Measurements from ENCODE around the gene SLC27A1. TPM values are rescaled to one million over a fixed set of nuclear protein-coding genes. Genes with fewer than 3 reads are reported as not detected.

The SLC27A1 gene
- total RNA-seq, 2 donors from 2014 or later, result 11.8 to 16.9 TPM

DNA sequence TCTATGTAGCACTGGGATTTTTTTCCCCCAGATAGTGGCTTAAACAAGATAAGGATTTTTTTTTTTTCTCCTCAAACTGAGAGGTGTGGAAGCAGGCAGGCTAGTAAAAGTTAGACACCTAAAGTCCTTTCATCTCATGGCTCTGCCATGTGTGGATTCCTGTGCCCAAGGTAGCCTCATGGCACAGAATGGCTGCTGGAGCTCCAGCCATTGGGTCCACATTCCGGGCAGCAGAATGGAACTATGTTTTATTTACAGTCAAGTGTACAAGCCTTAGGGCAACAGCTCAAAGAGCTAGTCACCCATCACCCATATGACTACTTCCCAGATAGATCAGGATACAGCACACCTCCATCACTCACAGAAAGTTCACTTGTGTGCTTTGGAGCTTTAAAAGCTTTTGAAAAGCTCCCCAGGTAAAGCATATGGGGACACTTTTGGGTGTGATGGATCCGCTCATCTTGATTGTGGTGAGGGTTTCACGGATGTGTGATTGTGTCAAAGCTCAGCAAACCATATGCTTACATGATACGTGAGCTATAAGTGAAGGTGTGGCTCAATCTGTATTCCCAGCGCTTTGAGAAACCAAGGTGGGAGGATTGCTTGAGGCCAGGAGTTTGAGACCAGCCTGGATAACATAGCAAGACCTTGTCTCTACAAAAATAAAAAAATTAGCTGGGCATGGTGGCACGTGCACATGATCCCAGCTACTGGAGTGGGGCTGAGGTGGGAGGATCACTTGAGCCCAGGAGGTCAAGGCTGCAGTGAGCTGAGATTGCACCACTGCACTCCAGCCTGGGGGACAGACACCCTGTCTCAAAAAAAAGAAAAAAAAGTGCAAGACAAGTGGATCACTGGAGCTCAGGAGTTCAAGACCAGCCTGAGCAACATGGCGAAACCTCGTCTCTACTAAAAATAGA lies 59.2 kb downstream of the SLC27A1 start:
- H3K27me3 ChIP-seq (ENCODE audit: control insufficient read depth, insufficient read depth, low read length, poor library complexity, severe bottlenecking), result no peaks in the 10 kb centered on the region
- H3K9me3 ChIP-seq (ENCODE audit: control insufficient read depth, low read length), result no peaks in the 10 kb centered on the region
- no peaks in the 10 kb centered on the region for H3K36me3 ChIP-seq (ENCODE audit: control insufficient read depth, insufficient read depth, low read length)
- H3K27ac ChIP-seq (ENCODE audit: low read depth, low read length), result no peak overlapping the region
- Mint-ChIP-seq H3K36me3 (ENCODE audit: low read depth) (no peaks in the 10 kb centered on the region), H3K4me1 (no peaks in the 10 kb centered on the region), H3K27me3 (ENCODE audit: insufficient read depth) (no peaks in the 10 kb centered on the region), H3K27ac (no peak overlapping the region), H3K4me3 (no peak overlapping the region), H3K9me3 (peaks cover 10% of the 10 kb centered on the region)
- no peak overlapping the region for H3K9ac ChIP-seq (ENCODE audit: extremely low read depth, low read length, poor library complexity, severe bottlenecking)
- 95 to 96% methylated on average over 7 to 8 of the region's 8 CpGs for WGBS, 2 experiments (ENCODE audit: insufficient coverage in 1 of 2, insufficient read length in 1 of 2)
- no peaks in the 10 kb centered on the region for H3K4me1 ChIP-seq (ENCODE audit: control insufficient read depth, insufficient read depth, low read length)
- H3K4me3 ChIP-seq (ENCODE audit: low read length), result no peak overlapping the region
- TF ChIP-seq, protein P1, sequence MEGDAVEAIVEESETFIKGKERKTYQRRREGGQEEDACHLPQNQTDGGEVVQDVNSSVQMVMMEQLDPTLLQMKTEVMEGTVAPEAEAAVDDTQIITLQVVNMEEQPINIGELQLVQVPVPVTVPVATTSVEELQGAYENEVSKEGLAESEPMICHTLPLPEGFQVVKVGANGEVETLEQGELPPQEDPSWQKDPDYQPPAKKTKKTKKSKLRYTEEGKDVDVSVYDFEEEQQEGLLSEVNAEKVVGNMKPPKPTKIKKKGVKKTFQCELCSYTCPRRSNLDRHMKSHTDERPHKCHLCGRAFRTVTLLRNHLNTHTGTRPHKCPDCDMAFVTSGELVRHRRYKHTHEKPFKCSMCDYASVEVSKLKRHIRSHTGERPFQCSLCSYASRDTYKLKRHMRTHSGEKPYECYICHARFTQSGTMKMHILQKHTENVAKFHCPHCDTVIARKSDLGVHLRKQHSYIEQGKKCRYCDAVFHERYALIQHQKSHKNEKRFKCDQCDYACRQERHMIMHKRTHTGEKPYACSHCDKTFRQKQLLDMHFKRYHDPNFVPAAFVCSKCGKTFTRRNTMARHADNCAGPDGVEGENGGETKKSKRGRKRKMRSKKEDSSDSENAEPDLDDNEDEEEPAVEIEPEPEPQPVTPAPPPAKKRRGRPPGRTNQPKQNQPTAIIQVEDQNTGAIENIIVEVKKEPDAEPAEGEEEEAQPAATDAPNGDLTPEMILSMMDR (conservative IDR thresholded peaks at IDR 0.05), result no peak
- DNase-seq, result no peak

DNA sequence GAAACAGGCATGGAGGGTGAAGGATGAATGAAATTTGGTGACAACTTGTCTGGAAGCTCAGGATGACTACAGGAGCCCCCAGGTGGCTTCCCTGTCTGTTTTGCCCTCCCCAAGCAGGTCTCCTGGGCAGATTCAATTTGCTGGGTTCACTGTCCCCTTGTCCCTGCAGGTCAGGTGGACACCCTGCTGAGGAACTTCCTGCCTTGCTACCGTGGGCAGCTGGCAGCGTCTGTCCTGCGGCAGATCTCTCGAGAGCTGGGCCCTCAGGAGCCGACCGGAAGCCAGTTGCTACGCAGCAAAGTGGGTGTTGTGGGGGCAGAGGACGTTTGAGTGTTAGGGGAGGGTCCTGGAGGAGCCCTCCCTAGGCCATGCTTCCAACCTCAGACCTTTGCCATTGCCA lies 60.3 kb downstream of the SLC27A1 start:
- H3K9ac ChIP-seq (ENCODE audit: extremely low read depth, low read length, poor library complexity, severe bottlenecking), result no peak overlapping the region
- H3K9me3 Mint-ChIP-seq, result peaks cover 9% of the 10 kb centered on the region
- H3K27ac Mint-ChIP-seq, result no peak overlapping the region
- H3K27me3 Mint-ChIP-seq (ENCODE audit: insufficient read depth), result no peaks in the 10 kb centered on the region
- H3K27ac ChIP-seq (ENCODE audit: low read depth, low read length), result no peak overlapping the region
- TF ChIP-seq, protein P1 (conservative IDR thresholded peaks at IDR 0.05), result no peak
- H3K27me3 ChIP-seq (ENCODE audit: control insufficient read depth, insufficient read depth, low read length, poor library complexity, severe bottlenecking), result no peaks in the 10 kb centered on the region
- H3K4me3 ChIP-seq (ENCODE audit: low read length), result no peak overlapping the region
- H3K9me3 ChIP-seq (ENCODE audit: control insufficient read depth, low read length), result no peaks in the 10 kb centered on the region
- H3K4me3 Mint-ChIP-seq, result no peak overlapping the region
- WGBS, 2 experiments (ENCODE audit: insufficient coverage in 1 of 2, insufficient read length in 1 of 2), result 39% methylated on average over 8 of the region's 8 CpGs; no CpG with 5 or more reads in 1 of the 2 experiments
- no peaks in the 10 kb centered on the region for H3K4me1 Mint-ChIP-seq
- no peaks in the 10 kb centered on the region for H3K4me1 ChIP-seq (ENCODE audit: control insufficient read depth, insufficient read depth, low read length)
- peak; percentile 86 for DNase-seq
- no peaks in the 10 kb centered on the region for H3K36me3 Mint-ChIP-seq (ENCODE audit: low read depth)
- no peaks in the 10 kb centered on the region for H3K36me3 ChIP-seq (ENCODE audit: control insufficient read depth, insufficient read depth, low read length)

DNA sequence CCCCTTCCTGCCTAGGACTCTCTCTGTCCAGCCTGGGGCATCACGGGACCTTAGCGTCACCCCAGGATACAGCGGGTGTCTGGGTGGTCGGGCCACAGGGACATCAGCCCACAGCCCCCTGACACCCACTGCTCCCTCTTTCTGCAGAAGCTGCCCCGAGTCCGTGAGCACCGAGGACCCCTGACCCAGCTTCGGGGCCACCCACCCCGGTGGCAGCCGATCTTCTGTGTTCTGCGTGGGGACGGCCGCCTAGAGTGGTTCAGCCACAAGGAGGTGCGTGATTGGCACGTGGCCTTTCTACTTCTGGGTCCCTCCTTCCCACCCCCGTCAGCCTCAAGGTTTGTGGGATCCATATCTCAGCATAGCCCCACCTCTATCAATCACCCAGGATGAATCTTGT lies 61.8 kb downstream of the SLC27A1 start:
- no peak overlapping the region for H3K27ac ChIP-seq (ENCODE audit: low read depth, low read length)
- TF ChIP-seq, protein P1 (conservative IDR thresholded peaks at IDR 0.05), result no peak
- H3K9me3 Mint-ChIP-seq, result peaks cover 9% of the 10 kb centered on the region
- no peak overlapping the region for H3K4me3 Mint-ChIP-seq
- no peak for DNase-seq
- no peaks in the 10 kb centered on the region for H3K9me3 ChIP-seq (ENCODE audit: control insufficient read depth, low read length)
- no peak overlapping the region for H3K9ac ChIP-seq (ENCODE audit: extremely low read depth, low read length, poor library complexity, severe bottlenecking)
- WGBS, 2 experiments (ENCODE audit: insufficient coverage in 1 of 2, insufficient read length in 1 of 2), result 95 to 96% methylated on average over 7 to 16 of the region's 16 CpGs
- H3K36me3 ChIP-seq (ENCODE audit: control insufficient read depth, insufficient read depth, low read length), result no peaks in the 10 kb centered on the region
- no peaks in the 10 kb centered on the region for H3K4me1 ChIP-seq (ENCODE audit: control insufficient read depth, insufficient read depth, low read length)
- H3K4me3 ChIP-seq (ENCODE audit: low read length), result no peak overlapping the region
- H3K4me1 Mint-ChIP-seq, result no peaks in the 10 kb centered on the region
- H3K27me3 ChIP-seq (ENCODE audit: control insufficient read depth, insufficient read depth, low read length, poor library complexity, severe bottlenecking), result no peaks in the 10 kb centered on the region
- no peaks in the 10 kb centered on the region for H3K36me3 Mint-ChIP-seq (ENCODE audit: low read depth)
- H3K27ac Mint-ChIP-seq, result no peak overlapping the region
- H3K27me3 Mint-ChIP-seq (ENCODE audit: insufficient read depth), result peaks cover 7% of the 10 kb centered on the region
